IMR-90 (cell line): ENCODE results near the gene OGDHL.

Experiments used
- BHLHE40 ChIP-seq: fragments of 150-350 bp; IDR thresholded peaks from 2 replicates; pipeline ENCODE4 v1.6.1; 2016; ENCODE audit warnings: mild to moderate bottlenecking, low read depth, low read length
- CEBPB ChIP-seq: IDR thresholded peaks from 2 replicates; pipeline ENCODE4 v1.6.1; 2012; ENCODE audit warnings: low read depth, low read length, improper control_type of control experiment
- MAFK ChIP-seq: IDR thresholded peaks from 2 replicates; pipeline ENCODE4 v1.6.1; 2012; ENCODE audit warnings: low read depth, low read length, improper control_type of control experiment
- MAZ ChIP-seq: IDR thresholded peaks from 2 replicates; pipeline ENCODE4 v1.6.1; 2012; ENCODE audit warnings: low read depth, mild to moderate bottlenecking, low read length, improper control_type of control experiment, moderate library complexity, borderline replicate concordance
- MXI1 ChIP-seq: IDR thresholded peaks from 2 replicates; pipeline ENCODE4 v1.6.1; 2012; ENCODE audit warnings: low read depth, mild to moderate bottlenecking, low read length, moderate library complexity, borderline replicate concordance
- POLR2A ChIP-seq: IDR thresholded peaks from 2 replicates; pipeline ENCODE4 v1.6.1; 2012; ENCODE audit warnings: mild to moderate bottlenecking, low read depth, low read length
- RAD21 ChIP-seq: IDR thresholded peaks from 2 replicates; pipeline ENCODE4 v1.6.1; 2012; ENCODE audit warnings: low read length, improper control_type of control experiment
- RCOR1 ChIP-seq: IDR thresholded peaks from 2 replicates; pipeline ENCODE4 v1.6.1; 2012; ENCODE audit warnings: mild to moderate bottlenecking, low read length, improper control_type of control experiment; ENCODE audit not compliant: insufficient replicate concordance
- RFX5 ChIP-seq: IDR thresholded peaks from 2 replicates; pipeline ENCODE4 v1.8.0; 2012; ENCODE audit warnings: low read depth, mild to moderate bottlenecking, low read length, moderate library complexity
- SMC3 ChIP-seq: fragments of 150-350 bp; IDR thresholded peaks from 2 replicates; pipeline ENCODE4 v1.6.1; 2016; ENCODE audit warnings: low read depth, mild to moderate bottlenecking, antibody characterized with exemption, low read length, moderate library complexity
- TF ChIP-seq, protein P1 (sequence below): conservative IDR thresholded peaks from 2 replicates; pipeline ENCODE4 v1.5.1; 2012; ENCODE audit warnings: mild to moderate bottlenecking, low read depth, low read length, improper control_type of control experiment
- TF ChIP-seq, protein P2 (sequence below): fragments of 150-350 bp; IDR thresholded peaks from 2 replicates; pipeline ENCODE4 v1.6.1; 2017; ENCODE audit warnings: mild to moderate bottlenecking, antibody characterized with exemption, low read length, low read depth

DNA sequence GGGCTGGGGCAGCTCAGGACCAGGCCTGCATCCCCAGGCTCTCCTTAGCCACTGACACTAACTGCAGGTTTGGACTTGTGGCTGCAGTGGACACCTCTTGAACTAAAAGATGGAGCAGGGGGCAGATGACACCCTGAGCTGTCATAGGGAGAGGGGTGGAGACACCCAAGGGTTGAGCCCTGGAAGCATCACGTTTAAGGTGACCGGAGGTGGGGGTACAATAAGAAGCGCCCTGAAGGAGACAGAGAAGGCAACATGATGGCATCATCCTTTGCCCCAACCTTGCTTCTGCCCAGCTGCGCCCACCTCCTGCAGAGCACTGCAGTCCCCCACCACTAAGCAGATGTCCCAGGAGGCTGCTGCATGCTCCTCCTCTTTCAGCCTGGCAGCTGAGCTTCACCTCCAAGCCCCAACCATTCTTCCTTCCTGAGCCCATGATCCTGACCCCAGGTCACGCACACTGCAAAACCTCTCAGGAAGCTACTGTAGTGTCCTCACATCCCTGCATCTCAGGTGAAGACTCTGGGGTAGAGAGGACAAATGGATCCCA lies 25.5 kb downstream of the OGDHL start:
- TF ChIP-seq, protein P1, sequence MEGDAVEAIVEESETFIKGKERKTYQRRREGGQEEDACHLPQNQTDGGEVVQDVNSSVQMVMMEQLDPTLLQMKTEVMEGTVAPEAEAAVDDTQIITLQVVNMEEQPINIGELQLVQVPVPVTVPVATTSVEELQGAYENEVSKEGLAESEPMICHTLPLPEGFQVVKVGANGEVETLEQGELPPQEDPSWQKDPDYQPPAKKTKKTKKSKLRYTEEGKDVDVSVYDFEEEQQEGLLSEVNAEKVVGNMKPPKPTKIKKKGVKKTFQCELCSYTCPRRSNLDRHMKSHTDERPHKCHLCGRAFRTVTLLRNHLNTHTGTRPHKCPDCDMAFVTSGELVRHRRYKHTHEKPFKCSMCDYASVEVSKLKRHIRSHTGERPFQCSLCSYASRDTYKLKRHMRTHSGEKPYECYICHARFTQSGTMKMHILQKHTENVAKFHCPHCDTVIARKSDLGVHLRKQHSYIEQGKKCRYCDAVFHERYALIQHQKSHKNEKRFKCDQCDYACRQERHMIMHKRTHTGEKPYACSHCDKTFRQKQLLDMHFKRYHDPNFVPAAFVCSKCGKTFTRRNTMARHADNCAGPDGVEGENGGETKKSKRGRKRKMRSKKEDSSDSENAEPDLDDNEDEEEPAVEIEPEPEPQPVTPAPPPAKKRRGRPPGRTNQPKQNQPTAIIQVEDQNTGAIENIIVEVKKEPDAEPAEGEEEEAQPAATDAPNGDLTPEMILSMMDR, result no peak
- TF ChIP-seq RFX5, result no peak
- TF ChIP-seq POLR2A, result no peak
- TF ChIP-seq MXI1, result no peak
- TF ChIP-seq CEBPB, result no peak
- no peak for TF ChIP-seq RCOR1
- no peak for TF ChIP-seq RAD21
- no peak for TF ChIP-seq MAZ
- TF ChIP-seq, protein P2, sequence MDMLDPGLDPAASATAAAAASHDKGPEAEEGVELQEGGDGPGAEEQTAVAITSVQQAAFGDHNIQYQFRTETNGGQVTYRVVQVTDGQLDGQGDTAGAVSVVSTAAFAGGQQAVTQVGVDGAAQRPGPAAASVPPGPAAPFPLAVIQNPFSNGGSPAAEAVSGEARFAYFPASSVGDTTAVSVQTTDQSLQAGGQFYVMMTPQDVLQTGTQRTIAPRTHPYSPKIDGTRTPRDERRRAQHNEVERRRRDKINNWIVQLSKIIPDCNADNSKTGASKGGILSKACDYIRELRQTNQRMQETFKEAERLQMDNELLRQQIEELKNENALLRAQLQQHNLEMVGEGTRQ, result no peak
- TF ChIP-seq BHLHE40, result no peak
- no peak for TF ChIP-seq SMC3
- no peak for TF ChIP-seq MAFK
